GM12878 (cell line): ENCODE data around the gene CNPPD1. TPM values are rescaled to one million over a fixed set of nuclear protein-coding genes. Genes with fewer than 3 reads are reported as not detected.

Source experiments
- ATAC-seq: fragments of 200-7000 bp; cut with Tn5 transposase; 3 replicates; pipeline ENCODE4 v1.9.1; 2020; ENCODE audit warnings: mild to moderate bottlenecking, moderate library complexity
- BruUV-seq: library from RNA; stranded (reverse); fragments of 400-500 nt; replicated peaks from 2 replicates; lab custom pipeline; 2021; lab: Mats Ljungman, UMichigan
- CTCF ChIA-PET: fragments of 300-600 bp; sonication (Branson Sonifier 250); formaldehyde crosslinking; extraction: SDS; loops from one replicate; lab custom pipeline; 2021; ENCODE audit warnings: inconsistent platforms; lab: Yijun Ruan, JAX
- POLR2A ChIA-PET: fragments of 350-600 bp; formaldehyde crosslinking; extraction: SDS; loops from one replicate; lab custom pipeline; 2021; ENCODE audit warnings: inconsistent platforms; lab: Charles Lee
- RAD21 ChIA-PET: fragments of 300-600 bp; sonication (Branson Sonifier 250); formaldehyde crosslinking; loops from one replicate; lab custom pipeline; 2023; ENCODE audit warnings: antibody characterized with exemption; ENCODE audit not compliant: unreplicated experiment; lab: Charles Lee
- SMC1A ChIA-PET: fragments of 300-600 bp; sonication (Branson Sonifier 250); formaldehyde crosslinking; loops from one replicate; lab custom pipeline; 2023; ENCODE audit not compliant: unreplicated experiment, uncharacterized antibody; lab: Charles Lee
- DNase-seq: peaks from one replicate; pipeline ENCODE4 v3.0.0-alpha.2; 2011; ENCODE audit warnings: low read depth, low spot score
- FAIRE-seq: peaks from 3 replicates; lab custom pipeline; 2011; peaks lifted over from hg19 to GRCh38; lab: Jason Lieb, UNC
- H2AFZ ChIP-seq: 2 replicates; pipeline ENCODE4 v1.6.0; 2011; ENCODE audit warnings: low read depth, low read length, control low read depth; ENCODE audit not compliant: control insufficient read depth
- H3K27ac ChIP-seq: 2 replicates; pipeline ENCODE4 v1.5.1; 2011; ENCODE audit warnings: control low read depth; ENCODE audit not compliant: control insufficient read depth, insufficient read depth
- H3K27me3 ChIP-seq, 2 experiments: replicated peaks in 1 of 2; 2 replicates each; pipeline versions ENCODE4 v1.6.0 to v1.6.1; 2011; ENCODE audit warnings: low read length in 1 of 2; ENCODE audit not compliant: control insufficient read depth in 2 of 2, insufficient read depth in 2 of 2
- H3K36me3 ChIP-seq, 2 experiments: 2 replicates each; pipeline ENCODE4 v1.5.1; 2011; ENCODE audit warnings: low read length in 1 of 2; ENCODE audit not compliant: control insufficient read depth in 2 of 2, insufficient read depth in 2 of 2
- H3K4me1 ChIP-seq: 2 replicates; pipeline ENCODE4 v1.6.1; 2011; ENCODE audit warnings: mild to moderate bottlenecking, low read length, moderate library complexity, mixed read lengths; ENCODE audit not compliant: control insufficient read depth, insufficient read depth
- H3K4me2 ChIP-seq: 2 replicates; pipeline ENCODE4 v1.6.0; 2011; ENCODE audit warnings: control low read depth; ENCODE audit not compliant: control insufficient read depth, insufficient read depth
- H3K4me3 ChIP-seq: fragments of 200-600 bp; sonication (generic); 2 replicates; pipeline ENCODE4 v1.5.1; 2016
- H3K79me2 ChIP-seq: 2 replicates; pipeline ENCODE4 v1.6.0; 2011; ENCODE audit warnings: low read length; ENCODE audit not compliant: control insufficient read depth, insufficient read depth
- H3K9ac ChIP-seq: 2 replicates; pipeline ENCODE4 v1.8.0; 2011; ENCODE audit warnings: low read length, control low read depth, mixed read lengths; ENCODE audit not compliant: control insufficient read depth, insufficient read depth
- H3K9me3 ChIP-seq: replicated peaks from 3 replicates; pipeline ENCODE4 v1.5.1; 2011; ENCODE audit warnings: mild to moderate bottlenecking, low read length; ENCODE audit not compliant: control insufficient read depth, insufficient read depth
- H4K20me1 ChIP-seq: 2 replicates; pipeline ENCODE4 v1.6.0; 2011; ENCODE audit not compliant: control insufficient read depth, insufficient read depth
- CTCF ChIP-seq, 3 experiments: IDR thresholded peaks in 2 of 3; conservative IDR thresholded peaks in 1 of 3; 2 replicates each; pipeline ENCODE4 v1.5.1; 2011; ENCODE audit warnings: low read depth in 3 of 3, low read length in 3 of 3, mild to moderate bottlenecking in 3 of 3, control low read depth in 2 of 3, moderate library complexity in 2 of 3, inconsistent platforms in 1 of 3, mixed read lengths in 1 of 3; ENCODE audit not compliant: control insufficient read depth in 2 of 3, insufficient read depth in 1 of 3; ENCODE audit errors: extremely low read depth in 1 of 3
- KAT2A ChIP-seq: conservative IDR thresholded peaks from 2 replicates; pipeline ENCODE4 v1.6.1; 2011; ENCODE audit warnings: low read depth, low read length; ENCODE audit not compliant: control insufficient read depth
- NR2C1 ChIP-seq: fragments of 450-650 bp; IDR thresholded peaks from 2 replicates; pipeline ENCODE4 v1.6.1; 2017; ENCODE audit warnings: antibody characterized with exemption, mild to moderate bottlenecking, moderate library complexity
- NR2C2 ChIP-seq: IDR thresholded peaks from 2 replicates; pipeline ENCODE4 v1.6.1; 2011; ENCODE audit warnings: borderline replicate concordance, low read depth; ENCODE audit not compliant: control insufficient read depth, insufficient read length
- RELA ChIP-seq: fragments of 450-650 bp; IDR thresholded peaks from 2 replicates; pipeline ENCODE4 v1.8.0; 2014; ENCODE audit warnings: borderline replicate concordance; ENCODE audit not compliant: partially characterized antibody
- WGBS: methylation state at CpG from one replicate; pipeline ENCODE4 v1.1.6; 2016; ENCODE audit warnings: low lambda C conversion rate; ENCODE audit not compliant: insufficient replicate concordance, insufficient coverage; ENCODE audit errors: missing lambda C conversion rate; 5-methylcytosine and 5-hydroxymethylcytosine counted together
- in situ Hi-C: fragments of 300-500 bp; cut with MboI; formaldehyde crosslinking; loops from 9 replicates; pipeline ENCODE4 v1.14.3; 2018; ENCODE audit warnings: mixed read lengths
- intact Hi-C: fragments of 100-400 bp; cut with micrococcal nuclease; formaldehyde crosslinking; loops from one replicate; pipeline ENCODE4 v1.14.2; 2022; ENCODE audit not compliant: unreplicated experiment
- polyA plus RNA-seq, 11 experiments: library from polyadenylated mRNA; depleted of rRNA in 4 of 11; unstranded in 6 of 11; stranded (reverse) in 5 of 11; fragments of >200 nt; fragmentation: Nextera tagmentation in 4 of 11; fragmentation: Illumina TruSeq in 1 of 11; extraction: Ambion mirVana in 4 of 11; extraction: Trizol in 1 of 11; gene quantifications; 1 replicate in 1 of 11; 2 replicates in 10 of 11; pipeline versions ENCODE4 v1.2.1 to v1.2.3, GENCODE V29; 2011 to 2016; ENCODE audit warnings: inconsistent platforms in 2 of 11, missing spikeins in 2 of 11, low read depth in 1 of 11
- total RNA-seq, 4 experiments: library from RNA; depleted of rRNA in 3 of 4; stranded (reverse); fragments of >200 nt in 3 of 4; fragmentation: Illumina TruSeq in 1 of 4; extraction: Trizol in 1 of 4; gene quantifications; 2 replicates each; pipeline versions ENCODE4 v1.2.1 to v1.2.3, GENCODE V29; 2013 to 2021

Gene CNPPD1
- total and polyA plus RNA-seq, 10 of the 15 experiments (the other 5 are each of a cell fraction or from before 2014, with no cell fraction given), result 12.2 to 86.6 (median 43.4) TPM

DNA sequence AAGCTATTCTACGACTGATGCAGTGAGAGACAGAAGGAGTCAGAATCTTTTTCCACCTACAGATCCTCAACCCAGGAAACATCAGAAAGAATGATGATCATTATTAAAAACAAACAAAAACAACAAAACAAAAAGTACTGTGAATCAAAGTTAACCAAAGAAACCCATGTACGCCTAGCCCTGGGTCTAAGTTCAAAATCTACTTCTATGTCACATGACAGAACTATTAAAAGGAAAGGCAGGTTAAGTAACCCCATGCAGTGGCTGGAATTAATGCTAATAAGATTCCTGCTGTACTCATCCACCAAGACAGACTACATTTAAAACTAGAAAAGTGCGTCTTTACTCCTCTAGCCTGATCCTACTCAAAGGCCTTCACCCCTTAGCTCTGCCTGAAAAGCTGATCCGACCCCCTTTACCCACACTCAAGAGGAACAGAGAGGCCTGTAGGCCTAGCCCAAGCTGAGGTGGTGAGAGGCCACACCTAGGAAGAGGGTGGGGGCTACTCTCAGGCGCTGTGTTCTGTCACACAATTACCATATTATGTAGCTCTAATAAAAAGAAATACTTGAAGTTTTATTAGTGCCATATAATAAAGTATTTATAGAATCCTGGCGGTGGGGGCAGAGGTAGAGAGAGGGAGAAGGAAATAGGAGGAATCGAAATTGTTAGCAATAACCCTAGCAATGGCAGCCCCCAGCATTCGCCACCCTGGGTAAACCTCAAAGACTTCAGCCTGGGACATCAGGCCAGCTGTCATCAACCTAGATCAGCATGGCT is 53.2 kb downstream of the CNPPD1 start:
- no peak overlapping the region for H3K9ac ChIP-seq
- ChIA-PET SMC1A (interaction anchor here (0.5 to 7.9 kb wide), 5 partner anchors 11 to 194 kb away, joined by 3 to 115 read pairs (median 4); no protein-coding TSS in a partner anchor), CTCF (interaction anchor here (0.6 to 11.4 kb wide), 11 partner anchors 9 to 191 kb away, joined by 3 to 281 read pairs (median 6); partner anchors contain the start of gene IHH), RAD21 (interaction anchor here (0.9 to 1.5 kb wide), 2 partner anchors 20 to 52 kb away, joined by 4 to 5 read pairs; no protein-coding TSS in a partner anchor), POLR2A (no interaction called here)
- no peak for FAIRE-seq
- H3K27ac ChIP-seq, result no peak overlapping the region
- ATAC-seq, result no peak
- H3K27me3 ChIP-seq, result no peaks in the 10 kb centered on the region
- intact Hi-C loops (no loop called here), in situ Hi-C loops (no loop called here)
- no peak overlapping the region for H2AFZ ChIP-seq
- H4K20me1 ChIP-seq, result no peaks in the 10 kb centered on the region
- no peak for DNase-seq
- TF ChIP-seq KAT2A (no peak), NR2C1 (no peak), RELA (no peak), CTCF (IDR thresholded peaks at IDR 0.05 in 2 of 3, conservative IDR thresholded peaks at IDR 0.05 in 1 of 3; ENCODE audit: control insufficient read depth in 2 of 3, extremely low read depth in 1 of 3, insufficient read depth in 1 of 3, low read depth in 3 of 3, low read length in 3 of 3) (no peak), NR2C2 (no peak)
- no TSS peak for BruUV-seq
- WGBS, result 83% methylated on average over 8 of the region's 8 CpGs
- no peak overlapping the region for H3K4me2 ChIP-seq
- H3K36me3 ChIP-seq, result no peaks in the 10 kb centered on the region
- no peak overlapping the region for H3K4me3 ChIP-seq
- H3K4me1 ChIP-seq, result no peaks in the 10 kb centered on the region
- no peaks in the 10 kb centered on the region for H3K79me2 ChIP-seq
- H3K9me3 ChIP-seq, result no peaks in the 10 kb centered on the region
